ENCODE data around the gene FLNB.

GRCh38 chr3:58005669-58006068 is 2.6 kb upstream of the FLNB start:
- no peak for TF ChIP-seq CTCF (IDR thresholded peaks at IDR 0.05)
- TF ChIP-seq POLR2A (IDR thresholded peaks at IDR 0.05), result no peak
- no peak for TF ChIP-seq EP300 (IDR thresholded peaks at IDR 0.05)
- no peak for TF ChIP-seq POLR2AphosphoS5 (IDR thresholded peaks at IDR 0.05)
